ENCODE results near the gene ALX3.
A peak's percentile ranks its signal among the peaks of the same experiment; 100 is the strongest.

ALX3 gene

GRCh38 chr1:110065841-110066240 is 4.6 kb downstream of the ALX3 start:
- DNase-seq (ENCODE audit: low spot score): no peak

- no peak for DNase-seq (ENCODE audit: low spot score)
Observed at GRCh38 chr1:110064576-110065337, 5.7 kb downstream of the ALX3 start.

- DNase-seq (ENCODE audit: low spot score): no peak
Observed at GRCh38 chr1:110063781-110064180, 6.7 kb downstream of the ALX3 start.

GRCh38 chr1:110062612-110063011 is 7.9 kb downstream of the ALX3 start:
- DNase-seq (ENCODE audit: low spot score): no peak

- DNase-seq (ENCODE audit: low spot score): no peak
Observed at GRCh38 chr1:110061341-110061740, 9.1 kb downstream of the ALX3 start.

GRCh38 chr1:110060662-110061060 is 9.8 kb downstream of the ALX3 start:
- no peak for DNase-seq (ENCODE audit: low spot score)

GRCh38 chr1:110060034-110060661 is 10.3 kb downstream of the ALX3 start:
- DNase-seq (ENCODE audit: low spot score): peak; percentile 63

GRCh38 chr1:110059133-110059863 is 11.2 kb downstream of the ALX3 start:
- DNase-seq (ENCODE audit: low spot score): no peak

- no peak for DNase-seq (ENCODE audit: low spot score)
Observed at GRCh38 chr1:110058591-110058990, 11.9 kb downstream of the ALX3 start.

- DNase-seq (ENCODE audit: low spot score): no peak
Observed at GRCh38 chr1:110057963-110058518, 12.4 kb downstream of the ALX3 start.

- DNase-seq (ENCODE audit: low spot score): no peak
Observed at GRCh38 chr1:110056776-110057175, 13.7 kb downstream of the ALX3 start.

- DNase-seq (ENCODE audit: low spot score): no peak
Observed at GRCh38 chr1:110056285-110056683, 14.2 kb downstream of the ALX3 start.

GRCh38 chr1:110055493-110056284 is 14.8 kb downstream of the ALX3 start:
- DNase-seq (ENCODE audit: low spot score): no peak

- DNase-seq (ENCODE audit: low spot score): peak; percentile 67
Observed at GRCh38 chr1:110053552-110054428, 16.7 kb downstream of the ALX3 start.

GRCh38 chr1:110051262-110051648 is 19.2 kb downstream of the ALX3 start:
- no peak for DNase-seq (ENCODE audit: low spot score)

- no peak for DNase-seq (ENCODE audit: low spot score)
Observed at GRCh38 chr1:110050602-110051261, 19.7 kb downstream of the ALX3 start.

- no peak for DNase-seq (ENCODE audit: low spot score)
Observed at GRCh38 chr1:110049801-110050601, 20.5 kb downstream of the ALX3 start.

- no peak for DNase-seq (ENCODE audit: low spot score)
Observed at GRCh38 chr1:110048923-110049601, 21.4 kb downstream of the ALX3 start.

GRCh38 chr1:110048240-110048639 is 22.2 kb downstream of the ALX3 start:
- no peak for DNase-seq (ENCODE audit: low spot score)
